BE2C (cell line): Measurements from ENCODE around the gene HBP1.
"Not testable (repeated sequence)": the region's sequence is repeated elsewhere in the genome, so short reads cannot be mapped to it uniquely, and the experiment has no call there.

Experiments
- DNase-seq: peaks from one replicate; pipeline ENCODE4 v3.0.0-alpha.2; 2020
- H3K27me3 ChIP-seq: fragments of 250-450 bp; sonication (Bioruptor Pico); 2 replicates; pipeline ENCODE4 v1.5.1; 2020; ENCODE audit warnings: mild to moderate bottlenecking
- H3K36me3 ChIP-seq: fragments of 250-450 bp; sonication (Bioruptor Pico); 2 replicates; pipeline ENCODE4 v1.5.1; 2020; ENCODE audit warnings: mild to moderate bottlenecking
- H3K4me1 ChIP-seq: fragments of 250-450 bp; sonication (Bioruptor Pico); 2 replicates; pipeline ENCODE4 v1.5.1; 2020
- H3K4me3 ChIP-seq: 2 replicates; pipeline ENCODE4 v1.5.1; 2011; ENCODE audit warnings: low read depth, low read length
- H3K9me3 ChIP-seq: fragments of 250-450 bp; sonication (Bioruptor Pico); 2 replicates; pipeline ENCODE4 v1.5.1; 2020
- CTCF ChIP-seq: IDR thresholded peaks from 2 replicates; pipeline ENCODE4 v1.5.1; 2012; ENCODE audit warnings: mild to moderate bottlenecking, low read depth, low read length

HBP1 gene

GRCh38 chr7:107151538-107151937, 17.3 kb upstream of the HBP1 start:
- Histone ChIP-seq H3K4me1 (peaks cover 8% of the 10 kb centered on the region; the same call in 1 of the 2 replicates), H3K4me3 (no peak overlapping the region), H3K36me3 (no peaks in the 10 kb centered on the region; the same call in 1 of the 2 replicates), H3K9me3 (no peaks in the 10 kb centered on the region), H3K27me3 (no peaks in the 10 kb centered on the region)
- no peak for DNase-seq
- no peak for TF ChIP-seq CTCF

GRCh38 chr7:107152011-107152410, 16.8 kb upstream of the HBP1 start:
- no peak for DNase-seq
- H3K27me3 ChIP-seq = no peaks in the 10 kb centered on the region
- no peak for TF ChIP-seq CTCF
- H3K9me3 ChIP-seq = no peaks in the 10 kb centered on the region
- no peak overlapping the region for H3K4me3 ChIP-seq
- H3K36me3 ChIP-seq = no peaks in the 10 kb centered on the region; the same call in 1 of the 2 replicates
- peaks cover 5% of the 10 kb centered on the region; the same call in 1 of the 2 replicates for H3K4me1 ChIP-seq

GRCh38 chr7:107154826-107155225, 14.0 kb upstream of the HBP1 start:
- H3K27me3 ChIP-seq = no peaks in the 10 kb centered on the region
- no peaks in the 10 kb centered on the region for H3K9me3 ChIP-seq
- no peak for TF ChIP-seq CTCF
- H3K36me3 ChIP-seq = no peaks in the 10 kb centered on the region; the same call in 1 of the 2 replicates
- DNase-seq = no peak
- H3K4me3 ChIP-seq = no peak overlapping the region
- no peaks in the 10 kb centered on the region for H3K4me1 ChIP-seq

- not testable (repeated sequence) for H3K27me3 ChIP-seq, H3K4me3 ChIP-seq, H3K4me1 ChIP-seq, DNase-seq, H3K36me3 ChIP-seq, H3K9me3 ChIP-seq
These were observed 13.1 kb upstream of the HBP1 start for GRCh38 chr7:107155726-107156125.

GRCh38 chr7:107157091-107157490, 11.7 kb upstream of the HBP1 start:
- TF ChIP-seq CTCF = no peak
- no peak for DNase-seq
- Histone ChIP-seq H3K36me3 (no peaks in the 10 kb centered on the region; the same call in 1 of the 2 replicates), H3K4me1 (no peaks in the 10 kb centered on the region), H3K9me3 (no peaks in the 10 kb centered on the region), H3K27me3 (no peaks in the 10 kb centered on the region), H3K4me3 (no peak overlapping the region)

- no peak for TF ChIP-seq CTCF
These were observed 10.8 kb upstream of the HBP1 start for GRCh38 chr7:107158028-107158427.

GRCh38 chr7:107160389-107160788, 8.4 kb upstream of the HBP1 start:
- Histone ChIP-seq H3K4me1 (no peaks in the 10 kb centered on the region), H3K36me3 (no peaks in the 10 kb centered on the region), H3K27me3 (no peaks in the 10 kb centered on the region), H3K9me3 (no peaks in the 10 kb centered on the region), H3K4me3 (no peak overlapping the region)
- no peak for TF ChIP-seq CTCF
- DNase-seq = no peak

More at GRCh38 chr7:107158028-107158427, 10.8 kb upstream of the HBP1 start:
- no peak for DNase-seq
- H3K27me3 ChIP-seq = no peaks in the 10 kb centered on the region
- H3K36me3 ChIP-seq = no peaks in the 10 kb centered on the region; the same call in 1 of the 2 replicates
- no peaks in the 10 kb centered on the region for H3K9me3 ChIP-seq
- no peak overlapping the region for H3K4me3 ChIP-seq
- H3K4me1 ChIP-seq = no peaks in the 10 kb centered on the region
